ENCODE measurements around the gene AMY2A. TPM values are rescaled to one million over a fixed set of nuclear protein-coding genes. Genes with fewer than 3 reads are reported as not detected.
"Not testable (repeated sequence)": the region's sequence is repeated elsewhere in the genome, so short reads cannot be mapped to it uniquely, and the experiment has no call there.

AMY2A gene
- total RNA-seq, 4 donors from 2014 or later: 2.5 TPM; not detected in 3

DNA sequence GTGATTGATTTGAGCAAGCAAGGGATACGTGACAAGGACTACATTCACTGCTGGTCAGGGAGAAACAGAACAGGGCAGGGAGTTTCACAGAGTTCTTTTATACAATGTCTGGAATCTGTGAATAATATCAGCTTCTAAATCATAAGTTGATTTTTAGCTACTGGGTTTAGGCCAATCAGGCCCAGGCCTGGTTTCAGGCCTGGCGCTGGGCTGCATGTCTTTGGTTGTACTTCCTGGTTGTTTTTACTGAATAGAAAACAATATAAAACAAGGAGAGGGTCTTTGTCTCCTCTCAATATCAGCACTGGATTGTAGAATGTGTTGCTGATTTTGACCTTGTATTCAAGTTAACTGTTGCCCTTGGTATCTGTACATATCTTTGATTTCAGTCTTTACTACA, 865 bp upstream of the AMY2A start:
- no peak for TF ChIP-seq CTCF (IDR thresholded peaks at IDR 0.05; ENCODE audit: low read depth)

DNA sequence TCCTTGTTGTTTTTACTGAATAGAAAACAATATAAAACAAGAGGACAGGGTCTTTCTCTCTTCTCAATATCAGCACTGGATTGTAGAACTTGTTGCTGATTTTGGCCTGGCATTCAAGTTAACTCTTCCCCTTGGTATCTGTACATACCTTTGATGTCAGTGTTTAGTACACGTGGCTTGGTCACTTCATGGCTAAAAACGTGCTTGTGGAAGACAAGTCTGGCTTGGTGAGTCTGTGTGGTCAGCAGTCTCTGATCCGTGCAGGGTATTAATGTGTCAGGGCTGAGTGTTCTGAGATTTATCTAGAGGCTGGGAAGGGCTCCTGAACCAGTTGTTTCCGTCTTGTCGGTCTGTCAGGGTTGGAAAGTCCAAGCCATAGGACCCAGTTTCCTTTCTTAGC, 38.2 kb downstream of the AMY2A start, which contains the start of gene AMY1A:
Gene AMY1A, plus strand, starts transcription at position 301 of the 400 bp plus-strand sequence. CDS start 571 bp downstream, outside the sequence.
- not testable (repeated sequence) for TF ChIP-seq CTCF (IDR thresholded peaks at IDR 0.05; ENCODE audit: low read depth)

Small RNA genes within 50 kb of the gene (small RNA-seq; reads per million reads assigned to genes)
- not detected for gene AC105272.1

Other genes starting within 250 kb of the AMY2A start
- 10 to 100 TPM; 52.7 to 71.1 (median 59.7) TPM for gene RNPC3, start 91.7 kb upstream of the AMY2A start, total RNA-seq
- gene AMY2B, start 45.8 kb upstream of the AMY2A start, total RNA-seq: 10 to 100 TPM; 47.1 to 66.3 (median 53.3) TPM
- not detected for gene AMY1A, start 38.3 kb downstream of the AMY2A start, total RNA-seq
- not detected for gene AMY1B, start 78.8 kb downstream of the AMY2A start, total RNA-seq
- gene AMY1C, start 132.5 kb downstream of the AMY2A start, total RNA-seq: not detected

Measured in subcutaneous adipose tissue (tissue), 4 donors.